Inferior parietal cortex (tissue), 1 donor: Measurements from ENCODE around the gene NMT1.

ENCODE experiments used
- DNase-seq: peaks from one replicate; pipeline ENCODE4 v3.0.0-alpha.2; 2016; ENCODE audit errors: extremely low spot score

NMT1 gene

GRCh38 chr17:45150911-45151809, 90.0 kb downstream of the NMT1 start:
- DNase-seq = peak; percentile 39

GRCh38 chr17:45155029-45155428, 93.9 kb downstream of the NMT1 start:
- DNase-seq = no peak

GRCh38 chr17:45155483-45155882, 94.4 kb downstream of the NMT1 start:
- DNase-seq = no peak

- DNase-seq = no peak
These were observed 95.1 kb downstream of the NMT1 start for GRCh38 chr17:45156242-45156641.
